GM18951 (cell line): ENCODE data around the gene PPIP5K1.
"Not testable (repeated sequence)": the region's sequence is repeated elsewhere in the genome, so short reads cannot be mapped to it uniquely, and the experiment has no call there.

Experiments
- POLR2A ChIP-seq: IDR thresholded peaks from 4 replicates; pipeline ENCODE4 v1.6.1; 2011; ENCODE audit warnings: mild to moderate bottlenecking; ENCODE audit not compliant: insufficient read length, insufficient read depth; ENCODE audit errors: extremely low read depth
- in situ Hi-C: fragments of 300-500 bp; cut with MboI; formaldehyde crosslinking; loops from one replicate; pipeline ENCODE4 v1.12.0; 2022; ENCODE audit warnings: low sequenced_read_pairs, mixed read lengths, inconsistent platforms; ENCODE audit not compliant: unreplicated experiment

Gene PPIP5K1

DNA sequence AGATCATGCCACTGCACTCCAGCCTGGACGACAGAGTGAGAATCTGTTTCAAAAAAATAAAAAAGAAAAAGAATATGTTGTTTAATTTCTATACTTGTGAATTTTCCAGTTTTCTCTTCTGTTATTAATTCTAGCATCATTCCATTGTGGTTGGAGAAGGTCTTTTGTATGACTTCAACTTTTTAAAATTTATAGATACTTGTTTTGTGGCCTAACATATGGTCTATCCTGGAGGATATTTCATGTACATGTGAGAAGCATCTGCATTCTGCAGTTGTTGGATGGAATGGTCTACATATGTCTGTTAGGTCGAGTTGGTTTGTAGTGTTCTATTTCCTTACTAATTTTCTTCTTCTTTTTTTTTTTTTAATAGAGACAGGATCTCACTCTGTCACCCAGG is 37.0 kb downstream of the PPIP5K1 start:
- no peak for TF ChIP-seq POLR2A
- in situ Hi-C loops, result no loop called here

DNA sequence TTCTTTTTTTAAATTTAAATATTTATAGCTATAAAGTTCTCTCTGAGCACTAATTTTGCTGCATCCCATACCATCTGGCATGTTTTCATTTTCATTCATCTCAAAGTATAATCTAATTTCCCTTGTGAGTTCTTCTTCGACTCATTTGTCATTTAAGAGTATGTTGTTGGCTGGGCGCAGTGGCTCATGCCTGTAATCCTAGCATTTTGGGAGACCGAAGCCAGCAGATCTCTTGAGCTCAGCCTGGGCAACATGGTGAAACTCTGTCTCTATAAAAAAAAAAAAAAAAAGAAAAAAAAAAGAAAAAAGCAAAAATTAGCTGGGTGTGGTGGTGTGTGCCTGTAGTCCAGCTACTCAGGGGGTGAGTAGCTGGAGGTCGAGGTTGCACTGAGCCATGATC is 37.8 kb downstream of the PPIP5K1 start:
- in situ Hi-C loops, result no loop called here
- TF ChIP-seq POLR2A, result no peak

DNA sequence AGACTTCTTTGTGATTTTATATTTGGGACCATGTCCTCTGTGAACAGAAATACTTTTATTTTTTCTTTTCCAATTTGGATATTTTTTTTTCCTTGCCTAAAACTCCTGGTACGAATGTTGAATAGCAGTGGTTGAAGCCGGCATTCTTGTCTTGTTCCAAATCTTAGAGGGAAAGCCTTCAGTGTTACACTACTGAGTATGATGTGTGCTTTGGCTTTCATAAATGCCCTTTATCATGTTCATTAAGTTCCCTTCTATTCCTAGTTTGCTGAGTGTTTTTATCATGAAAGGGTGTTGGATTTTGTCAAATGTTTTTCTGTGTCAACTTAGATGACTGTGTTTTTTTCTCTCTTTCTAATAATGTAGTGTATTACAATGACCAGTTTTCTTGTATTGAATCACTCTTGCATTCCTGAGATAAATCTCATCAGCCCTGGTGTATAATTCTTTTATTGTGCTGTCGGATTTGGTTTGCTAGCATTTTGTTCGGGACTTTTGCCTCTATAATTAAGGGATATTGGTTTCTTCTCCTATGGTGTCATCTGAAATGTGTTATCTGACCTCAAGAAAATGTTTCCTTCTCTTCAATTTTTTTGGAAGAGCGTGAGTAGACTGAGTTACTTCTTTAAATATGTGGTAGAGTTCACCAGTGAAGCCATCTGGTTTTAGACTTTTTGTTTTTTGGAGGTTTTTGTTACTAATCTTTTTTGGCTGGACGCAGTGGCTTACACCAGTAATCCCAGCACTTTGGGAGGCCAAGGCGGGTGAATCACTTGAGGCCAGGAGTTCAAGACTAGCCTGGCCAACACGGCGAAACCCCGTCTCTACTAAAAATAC is 39.3 kb downstream of the PPIP5K1 start:
- TF ChIP-seq POLR2A, result no peak
- in situ Hi-C loops, result no loop called here

DNA sequence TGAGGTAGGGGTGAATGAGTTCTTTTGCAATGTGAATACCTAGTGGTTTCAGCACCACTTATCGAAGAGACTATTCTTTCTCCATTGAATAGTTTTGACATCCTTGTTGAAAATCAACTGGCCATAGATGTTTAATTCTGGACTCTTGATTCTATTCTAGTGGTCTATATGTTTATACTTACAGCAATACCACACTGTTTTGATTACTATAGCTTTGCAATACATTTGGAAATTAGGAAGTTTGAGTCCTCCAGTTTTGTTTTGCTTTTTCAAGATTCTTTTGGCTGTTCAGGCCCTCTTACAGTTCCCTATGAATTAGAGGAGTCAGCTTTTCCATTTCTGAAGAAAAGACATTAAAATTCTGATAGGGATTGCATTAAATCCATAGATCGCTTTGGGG is 42.5 kb downstream of the PPIP5K1 start:
- TF ChIP-seq POLR2A, result no peak
- in situ Hi-C loops, result no loop called here

DNA sequence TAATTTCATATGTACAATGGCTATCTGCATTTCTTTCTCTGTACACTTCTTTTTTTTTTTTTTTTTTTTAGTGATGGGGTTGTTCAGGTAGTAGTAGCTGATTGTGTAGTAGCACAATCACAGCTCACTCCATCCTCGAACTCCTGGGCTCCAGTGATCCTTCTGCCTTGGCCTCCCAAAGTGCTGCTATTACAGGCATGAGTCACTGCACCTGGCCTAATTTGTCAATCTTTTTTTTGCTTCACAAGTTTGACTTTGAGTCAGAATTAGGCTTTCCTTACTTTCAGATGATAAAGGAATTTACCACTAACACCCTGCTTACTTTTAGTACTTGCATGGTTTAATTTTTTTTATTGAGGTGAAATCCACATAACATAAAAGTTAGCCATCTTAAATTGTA is 44.6 kb downstream of the PPIP5K1 start:
- TF ChIP-seq POLR2A, result no peak
- in situ Hi-C loops, result no loop called here

DNA sequence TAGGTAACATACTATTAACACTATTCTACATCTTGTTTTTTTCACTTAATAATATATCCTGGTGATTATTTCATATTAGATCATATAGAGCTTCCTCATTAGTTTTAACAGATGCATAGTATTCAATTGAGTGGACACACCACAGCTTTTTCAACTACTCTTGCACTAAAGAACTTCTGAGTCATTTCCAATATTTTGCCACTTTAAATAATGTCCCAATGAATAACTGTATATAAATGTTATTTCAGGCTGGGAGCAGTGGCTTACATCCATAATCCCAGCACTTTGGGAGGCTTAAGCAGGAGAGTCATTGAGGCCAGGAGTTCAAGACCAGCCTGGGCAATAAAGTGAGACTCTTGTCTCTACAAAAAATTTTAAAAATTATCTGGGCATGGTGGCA is 45.7 kb downstream of the PPIP5K1 start:
- TF ChIP-seq POLR2A, result no peak
- in situ Hi-C loops, result no loop called here

DNA sequence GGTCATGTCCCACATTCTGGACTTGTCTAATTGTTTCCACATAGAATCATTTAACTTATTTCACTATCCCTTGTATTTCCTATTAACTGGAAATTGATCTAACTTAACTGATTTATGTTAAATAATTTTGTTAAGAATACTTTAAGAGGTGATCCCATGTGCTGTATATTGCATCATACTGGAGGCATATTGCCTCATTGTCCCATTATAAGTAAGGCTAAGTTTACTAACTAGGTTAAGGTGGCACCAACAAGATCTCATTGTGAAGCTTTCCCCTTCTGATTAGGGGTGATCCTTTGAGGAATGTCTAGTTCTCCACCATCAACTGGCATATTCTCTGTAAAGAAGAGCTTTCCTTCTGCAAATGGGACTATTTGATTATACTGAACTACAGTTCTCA is 48.2 kb downstream of the PPIP5K1 start:
- in situ Hi-C loops, result no loop called here
- no peak for TF ChIP-seq POLR2A

DNA sequence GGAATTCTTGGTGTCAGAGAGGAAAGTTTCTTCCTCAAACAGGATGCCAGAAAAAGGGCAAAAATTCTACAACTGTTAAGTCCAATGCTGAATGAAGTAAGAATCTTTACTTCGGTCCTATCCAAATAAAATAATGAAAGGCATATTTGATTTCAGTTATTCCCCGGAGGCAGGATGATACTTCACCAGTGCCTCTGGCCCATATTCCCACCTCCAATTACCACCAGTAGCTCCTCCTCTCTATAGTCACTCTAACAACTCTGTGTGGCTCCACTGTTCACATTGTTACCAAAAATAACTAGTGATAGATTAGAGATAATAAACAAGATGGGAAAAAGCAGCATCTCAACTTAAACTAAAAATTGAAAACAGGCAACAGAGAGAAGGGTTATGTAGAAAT is 51.9 kb downstream of the PPIP5K1 start:
- TF ChIP-seq POLR2A, result no peak
- in situ Hi-C loops, result no loop called here

DNA sequence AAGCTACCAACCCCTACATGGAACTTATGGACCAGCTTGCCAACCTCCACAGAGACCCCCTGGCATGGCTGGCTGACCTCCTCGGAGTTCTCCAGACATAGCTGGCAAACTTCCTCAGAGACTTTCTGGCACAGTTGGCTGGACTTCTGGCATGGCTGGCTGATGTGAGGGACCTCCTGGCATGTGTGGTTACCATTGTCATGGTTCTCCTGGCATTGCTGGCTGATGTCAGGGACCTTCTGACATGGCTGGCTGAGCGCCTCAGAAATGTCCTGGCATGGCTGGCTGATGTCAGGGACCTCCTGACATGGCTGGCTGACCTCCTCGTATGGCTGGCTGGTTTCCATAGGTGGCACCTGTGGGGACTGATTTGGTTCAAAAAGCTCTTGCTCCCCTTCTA is 55.1 kb downstream of the PPIP5K1 start:
- TF ChIP-seq POLR2A, result no peak
- in situ Hi-C loops, result no loop called here

DNA sequence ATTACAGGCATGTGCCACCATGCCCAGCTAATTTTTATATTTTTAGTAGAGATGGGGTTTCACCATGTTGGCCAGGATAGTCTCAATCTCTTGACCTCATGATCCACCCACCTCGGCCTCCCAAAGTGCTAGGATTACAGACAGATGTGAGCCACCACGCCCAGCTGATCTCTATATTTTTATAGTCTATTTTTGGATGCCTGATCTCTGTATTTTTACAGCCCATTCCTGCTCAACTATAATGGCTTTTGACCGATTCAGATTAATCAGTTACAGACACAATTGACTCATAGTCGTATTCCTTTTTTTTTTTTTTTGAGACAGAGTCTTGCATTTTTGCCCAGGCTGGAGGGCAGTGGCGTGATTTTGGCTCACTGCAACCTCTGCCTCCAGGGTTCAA is 57.2 kb downstream of the PPIP5K1 start:
- in situ Hi-C loops, result not testable (repeated sequence)

DNA sequence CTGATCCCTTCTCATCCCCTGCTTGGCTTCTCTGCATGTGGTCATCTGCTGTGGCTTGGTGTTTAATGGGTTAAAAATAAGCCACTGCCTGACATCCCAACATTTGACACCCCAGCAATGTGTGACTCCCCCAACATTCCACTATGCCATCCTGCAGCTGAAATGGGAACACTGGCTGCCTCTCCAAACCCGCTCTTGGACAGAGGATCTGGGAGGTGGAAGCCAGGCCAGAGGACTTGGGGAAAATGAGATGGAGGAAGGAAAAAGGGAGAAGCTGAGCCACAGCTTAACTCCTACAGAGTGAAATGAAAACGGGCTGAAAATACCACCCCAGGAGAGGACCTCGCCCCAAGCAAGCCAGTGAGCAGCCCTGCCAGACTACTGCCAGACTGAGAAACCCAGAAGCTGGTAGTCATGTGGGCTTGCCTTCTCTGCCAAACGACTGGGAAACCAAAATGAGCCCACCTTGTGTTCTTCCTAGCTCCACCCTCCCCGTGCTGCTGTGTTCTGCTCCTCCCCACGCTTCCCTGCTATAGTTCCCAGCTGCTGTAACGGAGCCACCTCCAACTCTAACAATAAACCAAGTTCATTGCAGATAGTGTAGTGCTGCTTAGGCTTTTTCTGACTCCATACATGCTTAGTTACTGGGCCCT is 58.9 kb downstream of the PPIP5K1 start:
- no peak for TF ChIP-seq POLR2A
- in situ Hi-C loops, result no loop called here

DNA sequence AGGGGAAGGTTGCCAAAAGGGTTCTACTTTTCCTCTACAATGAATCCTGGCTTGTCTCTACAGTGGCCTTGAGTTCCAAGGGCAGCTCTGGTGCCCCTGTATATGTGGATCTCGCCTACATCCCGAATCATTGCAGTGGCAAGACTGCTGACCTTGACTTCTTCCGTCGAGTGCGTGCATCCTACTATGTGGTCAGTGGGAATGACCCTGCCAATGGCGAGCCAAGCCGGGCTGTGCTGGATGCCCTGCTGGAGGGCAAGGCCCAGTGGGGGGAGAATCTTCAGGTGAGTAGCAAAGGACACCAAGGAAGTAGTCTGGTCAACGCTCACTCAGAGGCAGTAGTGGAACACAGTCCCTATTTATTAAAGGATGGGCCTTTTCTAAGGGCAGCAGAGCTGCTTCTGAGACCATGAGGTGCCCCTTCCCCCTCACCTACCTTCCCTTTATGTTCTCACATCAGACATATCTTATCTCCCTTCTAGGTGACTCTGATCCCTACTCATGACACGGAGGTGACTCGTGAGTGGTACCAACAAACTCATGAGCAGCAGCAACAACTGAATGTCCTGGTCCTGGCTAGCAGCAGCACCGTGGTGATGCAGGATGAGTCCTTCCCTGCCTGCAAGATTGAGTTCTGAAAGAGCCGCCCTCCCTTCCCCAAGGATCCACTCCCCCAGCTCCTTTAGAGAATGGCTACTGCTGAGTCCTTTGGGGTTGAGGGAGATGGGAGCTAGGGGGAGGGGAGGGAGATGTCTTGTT is 60.2 kb downstream of the PPIP5K1 start:
- no peak for TF ChIP-seq POLR2A
- in situ Hi-C loops, result no loop called here

DNA sequence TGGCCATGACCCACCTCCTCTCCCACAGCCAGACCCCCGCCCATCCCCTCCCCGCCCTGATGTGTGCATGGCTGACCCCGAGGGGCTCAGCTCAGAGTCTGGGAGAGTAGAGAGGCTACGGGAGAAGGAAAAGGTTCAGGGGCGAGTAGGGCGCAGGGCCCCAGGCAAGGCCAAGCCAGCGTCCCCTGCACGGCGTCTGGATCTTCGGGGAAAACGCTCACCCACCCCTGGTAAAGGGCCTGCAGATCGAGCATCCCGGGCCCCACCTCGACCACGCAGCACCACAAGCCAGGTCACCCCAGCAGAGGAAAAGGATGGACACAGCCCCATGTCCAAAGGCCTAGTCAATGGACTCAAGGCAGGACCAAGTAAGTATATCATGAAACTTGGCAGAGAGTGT is 60.9 kb downstream of the PPIP5K1 start:
- TF ChIP-seq POLR2A, result no peak
- in situ Hi-C loops, result no loop called here
